ENCODE measurements around the gene SPECC1L.

GRCh38 chr22:24363243-24363642 is 92.6 kb downstream of the SPECC1L start:
- no peak for TF ChIP-seq POLR2A (IDR thresholded peaks at IDR 0.05)
- TF ChIP-seq POLR2AphosphoS5 (IDR thresholded peaks at IDR 0.05) = no peak
- TF ChIP-seq CTCF (IDR thresholded peaks at IDR 0.05) = no peak
